Measurements from ENCODE around the gene ZBED2.

GRCh38 chr3:111585217-111585616, 9.9 kb downstream of the ZBED2 start:
- TF ChIP-seq EZH2 (IDR thresholded peaks at IDR 0.05; ENCODE audit: insufficient read depth, low read length) = no peak
- no peak for TF ChIP-seq CTCF (IDR thresholded peaks at IDR 0.05; ENCODE audit: insufficient read depth, low read depth, low read length)
